ENCODE data around the gene GDE1. TPM values are rescaled to one million over a fixed set of nuclear protein-coding genes. Genes with fewer than 3 reads are reported as not detected.

Gene GDE1
- polyA plus RNA-seq, 2 of the 4 experiments (the other 2 are of a cell fraction): 54.9 to 85.2 TPM

DNA sequence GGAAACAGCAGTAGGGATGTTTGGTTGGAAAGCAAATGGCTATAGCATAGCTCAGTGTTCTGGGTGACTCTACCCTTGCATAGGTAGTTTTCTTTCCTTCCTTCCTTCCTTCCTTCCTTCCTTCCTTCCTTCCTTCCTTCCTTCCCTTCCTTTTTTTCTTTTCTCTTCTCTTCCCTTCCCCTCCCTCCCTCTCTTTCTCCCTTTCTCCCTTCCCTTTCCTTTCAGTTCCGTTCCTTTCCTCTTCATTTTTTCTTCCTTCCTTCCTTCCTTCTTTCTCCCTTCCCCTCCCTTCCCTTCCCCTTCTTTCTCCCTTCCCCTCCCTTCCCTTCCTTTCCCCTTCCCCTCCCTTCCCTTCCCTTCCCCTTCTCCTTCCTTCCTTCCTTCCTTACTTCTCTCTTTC, 31.3 kb downstream of the GDE1 start:
- H3K9me3 ChIP-seq: no peaks in the 10 kb centered on the region
- 0 out of 3 replicates have a peak, but pooled peaks cover 3% of the 10 kb centered on the region for H3K4me1 ChIP-seq
- H3K4me2 ChIP-seq: no peak overlapping the region
- ChIA-PET CTCF (interaction anchor here (1.1 to 5.9 kb wide), 2 partner anchors 11 to 101 kb away, joined by 3 to 46 read pairs; no protein-coding TSS in a partner anchor), POLR2A (no interaction called here)
- no peak overlapping the region for H3K27ac ChIP-seq
- ATAC-seq (no peak), FAIRE-seq (no peak), DNase-seq (ENCODE audit: low read depth in 1 of 2, low spot score in 1 of 2) (no peak)
- WGBS (ENCODE audit: missing lambda C conversion rate): 67% methylated on average over 1 of the region's 1 CpG
- TF ChIP-seq, protein P1, sequence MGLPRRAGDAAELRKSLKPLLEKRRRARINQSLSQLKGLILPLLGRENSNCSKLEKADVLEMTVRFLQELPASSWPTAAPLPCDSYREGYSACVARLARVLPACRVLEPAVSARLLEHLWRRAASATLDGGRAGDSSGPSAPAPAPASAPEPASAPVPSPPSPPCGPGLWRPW (IDR thresholded peaks at IDR 0.05): no peak
- TF ChIP-seq CEBPB (IDR thresholded peaks at IDR 0.05) (no peak), POLR2AphosphoS2 (conservative IDR thresholded peaks at IDR 0.05; ENCODE audit: low read length) (no peak), MAX (IDR thresholded peaks at IDR 0.05) (no peak)
- H3K4me3 ChIP-seq: no peak overlapping the region

DNA sequence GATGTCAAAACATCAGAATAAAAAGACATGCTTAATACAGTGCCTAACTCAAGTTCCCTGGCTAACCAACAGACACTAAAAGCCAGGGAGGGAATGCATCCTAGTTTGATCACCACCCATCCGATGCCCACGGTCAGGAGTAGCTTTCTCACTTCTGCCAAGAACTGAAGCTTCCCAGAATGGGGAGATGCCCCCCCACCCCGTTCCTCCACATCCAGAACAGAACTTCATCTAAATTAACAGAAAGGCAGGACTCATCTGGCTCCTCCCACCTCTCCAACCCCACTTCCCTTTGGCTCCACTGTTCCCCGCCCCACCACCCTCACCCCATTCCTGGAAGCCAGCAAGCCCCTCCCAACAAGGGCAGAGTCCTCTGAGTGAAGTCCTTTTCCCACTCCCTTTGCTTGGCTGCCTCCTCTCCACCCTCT, 33.7 kb downstream of the GDE1 start:
- H3K4me1 ChIP-seq: 0 out of 3 replicates have a peak, but pooled peaks cover 3% of the 10 kb centered on the region
- POLR2A ChIA-PET: no interaction called here
- ATAC-seq (no peak), DNase-seq (ENCODE audit: low read depth in 1 of 2, low spot score in 1 of 2) (no peak), FAIRE-seq (no peak)
- WGBS (ENCODE audit: missing lambda C conversion rate): 82% methylated on average over 4 of the region's 4 CpGs
- CTCF ChIA-PET: interaction anchor here (5.9 kb wide), 1 partner anchor 14 kb away, joined by 46 read pairs; no protein-coding TSS in a partner anchor
- no peaks in the 10 kb centered on the region for H3K9me3 ChIP-seq
- H3K4me2 ChIP-seq: no peak overlapping the region
- TF ChIP-seq NR3C1 (IDR thresholded peaks at IDR 0.05): no peak
- TF ChIP-seq HDAC2 (IDR thresholded peaks at IDR 0.05): no peak
- no peak for TF ChIP-seq JUNB (IDR thresholded peaks at IDR 0.05)
- TF ChIP-seq GATA3 (IDR thresholded peaks at IDR 0.05; ENCODE audit: borderline replicate concordance): no peak
- TF ChIP-seq, protein P2, sequence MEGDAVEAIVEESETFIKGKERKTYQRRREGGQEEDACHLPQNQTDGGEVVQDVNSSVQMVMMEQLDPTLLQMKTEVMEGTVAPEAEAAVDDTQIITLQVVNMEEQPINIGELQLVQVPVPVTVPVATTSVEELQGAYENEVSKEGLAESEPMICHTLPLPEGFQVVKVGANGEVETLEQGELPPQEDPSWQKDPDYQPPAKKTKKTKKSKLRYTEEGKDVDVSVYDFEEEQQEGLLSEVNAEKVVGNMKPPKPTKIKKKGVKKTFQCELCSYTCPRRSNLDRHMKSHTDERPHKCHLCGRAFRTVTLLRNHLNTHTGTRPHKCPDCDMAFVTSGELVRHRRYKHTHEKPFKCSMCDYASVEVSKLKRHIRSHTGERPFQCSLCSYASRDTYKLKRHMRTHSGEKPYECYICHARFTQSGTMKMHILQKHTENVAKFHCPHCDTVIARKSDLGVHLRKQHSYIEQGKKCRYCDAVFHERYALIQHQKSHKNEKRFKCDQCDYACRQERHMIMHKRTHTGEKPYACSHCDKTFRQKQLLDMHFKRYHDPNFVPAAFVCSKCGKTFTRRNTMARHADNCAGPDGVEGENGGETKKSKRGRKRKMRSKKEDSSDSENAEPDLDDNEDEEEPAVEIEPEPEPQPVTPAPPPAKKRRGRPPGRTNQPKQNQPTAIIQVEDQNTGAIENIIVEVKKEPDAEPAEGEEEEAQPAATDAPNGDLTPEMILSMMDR (IDR thresholded peaks at IDR 0.05): no peak
- no peak for TF ChIP-seq RNF2 (IDR thresholded peaks at IDR 0.05; ENCODE audit: borderline replicate concordance, low read depth)
- TF ChIP-seq ZC3H11A (IDR thresholded peaks at IDR 0.05): no peak
- TF ChIP-seq PBX3 (IDR thresholded peaks at IDR 0.05): no peak
- TF ChIP-seq SREBF2 (IDR thresholded peaks at IDR 0.05): no peak
- no peak for TF ChIP-seq HEYL (CRISPR knock-in tag; IDR thresholded peaks at IDR 0.05)
- TF ChIP-seq, protein P1 (IDR thresholded peaks at IDR 0.05): no peak
- TF ChIP-seq, protein P3, sequence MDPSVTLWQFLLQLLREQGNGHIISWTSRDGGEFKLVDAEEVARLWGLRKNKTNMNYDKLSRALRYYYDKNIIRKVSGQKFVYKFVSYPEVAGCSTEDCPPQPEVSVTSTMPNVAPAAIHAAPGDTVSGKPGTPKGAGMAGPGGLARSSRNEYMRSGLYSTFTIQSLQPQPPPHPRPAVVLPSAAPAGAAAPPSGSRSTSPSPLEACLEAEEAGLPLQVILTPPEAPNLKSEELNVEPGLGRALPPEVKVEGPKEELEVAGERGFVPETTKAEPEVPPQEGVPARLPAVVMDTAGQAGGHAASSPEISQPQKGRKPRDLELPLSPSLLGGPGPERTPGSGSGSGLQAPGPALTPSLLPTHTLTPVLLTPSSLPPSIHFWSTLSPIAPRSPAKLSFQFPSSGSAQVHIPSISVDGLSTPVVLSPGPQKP (IDR thresholded peaks at IDR 0.05; ENCODE audit: low read depth, low read length): no peak
- no peak for TF ChIP-seq ESRRA (IDR thresholded peaks at IDR 0.05; ENCODE audit: borderline replicate concordance, low read length)
- no peak for TF ChIP-seq NPAS2 (CRISPR knock-in tag; IDR thresholded peaks at IDR 0.05; ENCODE audit: borderline replicate concordance)
- H3K27ac ChIP-seq: no peak overlapping the region
- no peak overlapping the region for H3K4me3 ChIP-seq

- Histone ChIP-seq H3K9me3 (no peaks in the 10 kb centered on the region), H3K4me3 (no peak overlapping the region), H3K4me2 (no peak overlapping the region), H3K4me1 (0 out of 3 replicates have a peak, but pooled peaks cover 3% of the 10 kb centered on the region), H3K27ac (no peak overlapping the region)
- peak in 1 of 2 experiments; percentile 17 for DNase-seq (ENCODE audit: low read depth in 1 of 2, low spot score in 1 of 2)
- no peak for FAIRE-seq
- ATAC-seq: peak; percentile 49 to 58; a peak in 3 of 6 replicates
- ChIA-PET POLR2A (no interaction called here), CTCF (no interaction called here)
- TF ChIP-seq SMC3 (IDR thresholded peaks at IDR 0.05) (peak; percentile 39; the same call in 2 of the 3 replicates), EP300 (IDR thresholded peaks at IDR 0.05) (no peak), RAD21 (conservative IDR thresholded peaks at IDR 0.05 in 1 of 2, IDR thresholded peaks at IDR 0.05 in 1 of 2) (peak; percentile 36 to 47; a peak in 4 of 5 replicates)
- TF ChIP-seq, protein P2 (IDR thresholded peaks at IDR 0.05): peak; percentile 28; the same call in 1 of the 3 replicates
- 87% methylated on average over 10 of the region's 10 CpGs for WGBS (ENCODE audit: missing lambda C conversion rate)
Measured at GRCh38 chr16:19486750-19487325, 35.1 kb downstream of the GDE1 start.

Data from A549 (cell line).